GM12878 (cell line): ENCODE measurements around the gene GK.

ENCODE experiments used
- BHLHE40 ChIP-seq, 2 experiments: fragments of 450-650 bp in 1 of 2; IDR thresholded peaks; 2 replicates each; pipeline ENCODE4 v1.6.1; 2011 to 2017; ENCODE audit warnings: low read depth in 2 of 2, borderline replicate concordance in 1 of 2, improper control_type of control experiment in 1 of 2, low read length in 1 of 2, mild to moderate bottlenecking in 1 of 2
- CEBPB ChIP-seq, 2 experiments: fragments of 150-350 bp in 1 of 2; IDR thresholded peaks; 2 replicates each; pipeline ENCODE4 v1.6.1; 2012 to 2014; ENCODE audit warnings: low read depth in 2 of 2, low read length in 2 of 2, borderline replicate concordance in 1 of 2, inconsistent platforms in 1 of 2
- CREB1 ChIP-seq: IDR thresholded peaks from 2 replicates; pipeline ENCODE4 v1.6.1; 2012; ENCODE audit warnings: low read depth, mild to moderate bottlenecking, inconsistent platforms
- CTCF ChIP-seq, 3 experiments: IDR thresholded peaks in 2 of 3; conservative IDR thresholded peaks in 1 of 3; 2 replicates each; pipeline ENCODE4 v1.5.1; 2011; ENCODE audit warnings: low read depth in 3 of 3, low read length in 3 of 3, mild to moderate bottlenecking in 3 of 3, control low read depth in 2 of 3, moderate library complexity in 2 of 3, inconsistent platforms in 1 of 3, mixed read lengths in 1 of 3; ENCODE audit not compliant: control insufficient read depth in 2 of 3, insufficient read depth in 1 of 3; ENCODE audit errors: extremely low read depth in 1 of 3
- FOS ChIP-seq: IDR thresholded peaks from 3 replicates; pipeline ENCODE4 v1.6.1; 2011; ENCODE audit warnings: borderline replicate concordance; ENCODE audit not compliant: insufficient read length; ENCODE audit errors: extremely low read depth
- JUNB ChIP-seq: IDR thresholded peaks from 2 replicates; pipeline ENCODE4 v1.6.1; 2016; ENCODE audit warnings: antibody characterized with exemption, mild to moderate bottlenecking
- POLR2AphosphoS5 ChIP-seq: IDR thresholded peaks from 2 replicates; pipeline ENCODE4 v1.6.1; 2011; ENCODE audit warnings: mild to moderate bottlenecking, low read length, inconsistent platforms
- RAD21 ChIP-seq: IDR thresholded peaks from 2 replicates; pipeline ENCODE4 v1.6.1; 2011; ENCODE audit warnings: mild to moderate bottlenecking, low read depth, low read length, moderate library complexity; ENCODE audit not compliant: insufficient read depth
- REST ChIP-seq: IDR thresholded peaks from 2 replicates; pipeline ENCODE4 v1.6.1; 2012; ENCODE audit warnings: mild to moderate bottlenecking, low read depth, low read length
- ZBTB11 ChIP-seq: fragments of 450-650 bp; formaldehyde crosslinking; IDR thresholded peaks from 2 replicates; pipeline ENCODE4 v1.5.0; 2022; ENCODE audit warnings: mild to moderate bottlenecking, missing genetic modification characterization
- ZBTB40 ChIP-seq: fragments of 450-650 bp; IDR thresholded peaks from 2 replicates; pipeline ENCODE4 v1.6.1; 2016; ENCODE audit warnings: mild to moderate bottlenecking, moderate library complexity, borderline replicate concordance

- TF ChIP-seq CEBPB (IDR thresholded peaks at IDR 0.05; ENCODE audit: borderline replicate concordance in 1 of 2, low read depth in 2 of 2, low read length in 2 of 2) (no peak), RAD21 (no peak), FOS (no peak), JUNB (no peak), BHLHE40 (IDR thresholded peaks at IDR 0.05; ENCODE audit: borderline replicate concordance in 1 of 2, low read depth in 2 of 2, low read length in 1 of 2) (no peak), REST (no peak), ZBTB40 (no peak), ZBTB11 (CRISPR knock-in tag) (no peak), CREB1 (no peak), CTCF (IDR thresholded peaks at IDR 0.05 in 2 of 3, conservative IDR thresholded peaks at IDR 0.05 in 1 of 3; ENCODE audit: control insufficient read depth in 2 of 3, extremely low read depth in 1 of 3, insufficient read depth in 1 of 3, low read depth in 3 of 3, low read length in 3 of 3) (no peak), POLR2AphosphoS5 (no peak)
Measured at GRCh38 chrX:30779453-30780030, 126.3 kb downstream of the GK start.
